ENCODE data around the gene SMNDC1.
"Not testable (repeated sequence)": the region's sequence is repeated elsewhere in the genome, so short reads cannot be mapped to it uniquely, and the experiment has no call there.

Gene SMNDC1

DNA sequence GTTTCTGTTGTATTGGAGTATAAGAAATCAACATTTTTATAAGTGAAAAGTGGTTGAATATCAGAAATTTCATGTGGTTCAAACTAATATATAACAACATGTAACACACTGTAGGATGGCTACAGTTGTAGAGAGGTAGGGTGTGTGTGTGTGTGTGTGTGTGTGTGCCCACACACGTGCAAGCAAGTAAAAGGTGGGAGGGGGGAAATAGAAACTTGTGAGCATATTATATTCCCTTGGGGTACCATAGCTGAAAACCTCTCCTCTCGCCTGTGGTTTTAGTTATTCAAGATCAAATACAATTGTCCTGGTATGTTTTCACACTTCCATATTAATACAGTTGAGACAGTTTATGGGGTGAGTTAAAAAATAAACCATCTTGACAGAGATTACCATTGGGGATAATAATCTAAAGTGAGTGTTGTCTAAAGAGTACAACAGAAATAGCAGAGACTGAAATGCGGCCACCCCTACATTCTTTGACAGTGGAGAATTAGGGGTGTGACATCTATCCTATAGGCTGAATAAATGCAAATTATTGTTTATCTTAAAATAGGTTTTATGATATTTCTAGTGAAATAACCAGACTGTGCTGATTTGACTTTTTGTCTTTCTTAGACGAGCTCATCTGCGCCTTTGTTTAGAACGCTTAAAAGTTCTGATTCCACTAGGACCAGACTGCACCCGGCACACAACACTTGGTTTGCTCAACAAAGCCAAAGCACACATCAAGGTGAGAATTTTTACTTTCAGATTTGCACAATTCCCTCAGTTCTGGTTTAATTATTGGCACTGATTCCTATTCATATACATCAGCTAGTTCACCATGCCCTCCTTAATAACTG is 25.9 kb downstream of the SMNDC1 start:
- no peak for DNase-seq

DNA sequence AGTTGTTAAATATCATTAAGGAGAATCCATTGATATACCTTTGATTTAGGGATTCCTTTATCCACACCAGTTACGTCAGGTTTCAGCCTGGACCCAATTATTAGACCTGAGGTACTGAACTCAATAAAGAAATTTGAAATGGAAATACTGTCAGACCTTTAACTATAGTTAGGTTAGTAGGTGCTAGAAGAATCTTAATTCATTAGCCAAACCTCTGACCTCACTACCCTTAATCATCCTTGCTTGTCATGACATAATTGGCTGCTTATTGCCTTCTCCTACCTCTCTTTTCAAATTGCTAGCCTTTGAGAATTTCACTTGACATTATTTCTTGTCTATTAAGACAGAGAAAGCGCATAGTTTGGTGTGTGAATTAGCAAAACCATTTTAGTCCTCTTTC is 27.1 kb downstream of the SMNDC1 start:
- no peak for DNase-seq

DNA sequence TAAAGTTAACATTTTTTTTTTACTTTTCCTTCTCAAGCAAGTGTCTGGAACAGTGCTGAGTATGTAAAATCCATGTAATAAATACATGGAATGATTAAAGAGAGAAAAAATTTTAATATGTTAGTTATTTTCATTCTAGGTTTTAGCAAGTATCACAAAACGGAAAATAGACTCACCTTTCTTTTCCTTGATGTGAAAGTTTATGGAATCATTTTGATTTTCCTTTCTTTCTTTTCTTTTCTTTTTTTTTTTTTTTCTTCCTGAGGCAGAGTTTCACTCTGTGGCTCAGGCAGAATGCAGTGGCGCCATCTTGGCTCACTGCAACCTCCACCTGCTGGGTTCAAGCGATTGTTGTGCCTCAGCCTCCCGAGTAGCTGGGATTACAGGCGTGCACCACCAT is 28.1 kb downstream of the SMNDC1 start:
- DNase-seq = no peak

DNA sequence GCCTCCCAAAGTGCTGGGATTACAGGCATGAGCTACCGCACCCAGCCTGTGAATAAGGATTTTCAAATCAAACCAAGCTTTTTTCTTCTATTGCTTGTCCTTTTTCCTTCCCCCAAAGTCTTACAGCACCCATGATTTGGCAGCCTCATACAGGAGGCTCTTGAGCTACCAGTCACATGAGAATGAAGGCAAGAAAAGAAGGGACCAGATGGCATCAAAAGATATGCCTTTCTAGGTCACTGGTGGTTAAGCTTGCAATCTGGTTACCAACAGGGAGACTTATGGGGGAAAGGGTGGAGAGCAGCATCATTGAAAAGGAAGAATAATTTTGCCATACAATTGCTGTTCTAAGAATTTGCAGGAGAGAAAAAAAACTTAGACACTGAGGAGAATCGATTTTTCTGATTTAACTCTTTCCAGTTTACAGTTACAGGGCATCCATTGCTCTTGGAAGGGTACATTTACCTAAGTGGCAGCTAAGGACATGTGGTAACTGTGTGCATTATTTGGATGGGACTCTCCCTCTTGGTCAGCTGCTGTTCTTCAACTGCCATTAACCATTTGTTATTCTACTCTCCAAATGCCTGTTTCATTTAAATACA is 29.5 kb downstream of the SMNDC1 start:
- no peak for DNase-seq

DNA sequence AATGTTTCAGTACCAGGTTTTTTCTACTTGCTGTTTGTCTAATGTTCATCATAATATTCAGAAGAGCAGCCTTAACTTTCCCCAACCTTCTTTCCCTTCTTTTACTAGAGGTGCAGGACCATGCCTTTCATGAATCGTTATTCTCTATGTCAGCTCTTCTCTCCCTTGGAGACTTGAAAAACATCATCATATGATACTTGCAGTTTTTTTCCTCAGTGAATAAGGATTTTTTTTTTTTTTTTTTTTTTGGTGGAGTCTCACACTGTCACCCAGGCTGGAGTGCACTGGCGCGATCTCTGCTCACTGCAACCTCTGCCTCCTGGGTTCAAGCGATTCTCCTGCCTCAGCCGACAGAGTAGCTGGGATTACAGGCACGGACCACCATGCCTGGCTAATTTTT is 30.1 kb downstream of the SMNDC1 start:
- no peak for DNase-seq

DNA sequence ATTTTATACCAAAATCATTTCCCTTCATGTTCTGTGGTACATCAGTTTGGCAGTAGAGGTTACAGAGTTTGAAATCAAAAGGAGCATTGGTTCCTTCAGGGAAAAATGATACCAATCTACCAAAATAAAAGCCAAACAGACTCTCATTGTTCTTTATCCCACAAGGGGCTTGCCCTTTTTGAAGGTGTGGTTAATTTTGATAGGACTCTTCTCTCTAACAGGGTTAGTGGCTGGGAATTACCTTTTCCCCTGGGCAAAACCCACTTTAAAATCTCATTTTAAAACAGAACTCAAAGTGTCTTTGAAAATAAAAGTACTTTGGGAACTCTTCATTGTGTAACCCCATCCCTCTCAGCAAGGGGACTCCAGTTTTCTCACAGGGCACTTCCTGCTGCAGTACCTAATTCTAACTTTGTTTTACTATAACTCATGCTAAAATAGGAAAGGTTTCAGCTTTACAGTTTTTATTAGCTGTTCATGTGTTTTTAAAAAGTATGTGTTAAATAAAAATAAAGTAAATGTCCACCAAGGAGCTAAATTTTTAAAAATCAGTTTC is 30.6 kb downstream of the SMNDC1 start:
- no peak for DNase-seq

DNA sequence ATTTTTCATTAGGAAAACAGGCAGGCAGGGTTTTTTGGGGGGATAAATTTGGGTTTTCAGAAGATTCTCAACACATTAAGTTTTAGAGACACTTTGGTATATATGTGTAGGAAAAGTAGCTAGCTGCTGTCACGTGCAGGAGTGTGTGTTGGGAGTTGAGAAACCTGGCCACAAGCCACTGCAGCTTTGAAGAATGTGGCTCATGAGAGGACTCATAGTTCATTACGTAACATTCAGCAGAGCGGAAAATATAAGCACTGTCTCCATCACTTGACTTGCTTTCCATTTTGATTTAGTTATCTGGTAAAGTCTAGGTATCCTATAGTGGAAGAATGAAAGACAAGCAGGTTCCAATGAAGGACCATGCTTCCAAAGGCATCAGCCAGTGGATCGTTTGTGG is 31.2 kb downstream of the SMNDC1 start:
- DNase-seq = peak; percentile 58

DNA sequence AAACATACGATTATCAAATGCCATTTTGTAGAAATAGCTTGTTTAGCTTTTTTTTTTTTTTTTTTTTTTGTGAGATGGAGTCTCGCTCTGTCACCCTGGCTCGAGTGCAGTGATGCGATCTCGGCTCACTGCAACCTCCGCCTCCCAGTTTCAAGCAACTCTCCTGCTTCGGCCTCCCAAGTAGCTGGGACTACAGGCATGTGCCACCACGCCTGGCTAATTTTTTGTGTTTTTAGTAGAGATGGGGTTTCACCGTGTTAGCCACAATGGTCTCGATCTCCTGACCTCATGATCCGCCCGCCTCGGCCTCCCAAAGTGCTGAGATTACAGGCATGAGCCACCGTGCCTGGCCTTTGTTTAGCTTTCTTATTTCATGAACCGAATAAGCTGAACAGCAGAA is 31.7 kb downstream of the SMNDC1 start:
- DNase-seq = not testable (repeated sequence)

DNA sequence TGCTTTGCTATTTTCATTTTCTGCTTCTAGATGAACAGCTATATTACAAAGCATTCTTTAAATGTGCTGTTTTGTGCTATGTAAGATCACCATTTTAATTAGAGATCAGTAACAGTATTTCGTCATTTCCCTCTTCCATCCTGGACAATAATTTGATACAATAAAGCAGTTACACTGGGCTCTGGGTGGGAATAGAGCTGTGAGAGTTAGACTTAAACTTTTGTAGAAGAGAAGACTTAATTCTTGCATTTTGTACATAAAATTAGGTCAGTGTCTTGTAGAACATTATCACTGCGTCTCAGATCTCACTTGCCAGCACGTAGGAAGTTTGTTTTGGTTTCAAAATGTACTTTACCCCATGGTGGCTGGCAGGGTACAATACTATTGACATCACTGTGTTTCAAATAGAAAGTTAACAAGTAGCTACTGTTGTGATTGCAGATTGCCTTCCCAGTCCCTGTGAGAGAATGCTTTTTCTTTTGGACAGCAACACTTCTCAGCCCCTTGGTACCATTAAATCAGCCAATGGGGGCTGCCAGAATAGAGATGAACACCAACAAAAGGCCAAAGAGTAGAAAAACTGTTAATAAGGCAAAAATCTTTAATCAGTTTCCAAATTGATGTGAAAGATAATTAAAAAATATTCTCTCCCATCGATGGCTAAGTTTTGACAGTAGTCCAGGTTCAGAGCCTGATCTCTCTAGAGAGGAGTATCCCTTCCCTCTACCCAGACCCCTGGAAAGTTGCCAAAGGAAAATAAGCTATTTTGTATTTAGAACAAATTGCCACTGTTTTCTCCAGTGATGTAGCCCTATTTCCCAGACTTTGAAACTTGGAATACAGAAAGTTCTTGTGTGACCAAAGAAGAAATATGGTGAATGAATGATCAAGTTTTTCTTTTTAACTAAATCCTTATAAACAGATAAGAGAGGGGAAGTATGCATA is 35.1 kb downstream of the SMNDC1 start:
- DNase-seq = peak; percentile 13

DNA sequence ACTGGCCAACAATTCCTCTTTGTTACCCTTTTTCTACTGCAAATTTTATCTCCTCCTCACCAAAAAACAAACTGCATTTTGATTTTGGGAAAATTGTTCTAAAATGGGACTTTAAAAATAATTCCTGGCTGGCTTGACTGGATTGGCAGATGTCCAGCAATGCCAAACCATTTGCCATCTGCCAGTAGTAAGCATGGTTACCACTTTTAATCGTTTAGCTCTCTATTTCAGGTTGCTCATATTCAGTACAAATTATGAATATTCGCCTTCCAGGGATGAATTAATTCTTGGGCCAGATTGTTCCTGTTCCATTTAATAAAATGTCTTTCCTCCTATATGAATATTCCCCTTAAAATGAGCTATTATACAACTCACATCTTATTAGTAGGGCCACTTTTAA is 35.7 kb downstream of the SMNDC1 start:
- DNase-seq = no peak

DNA sequence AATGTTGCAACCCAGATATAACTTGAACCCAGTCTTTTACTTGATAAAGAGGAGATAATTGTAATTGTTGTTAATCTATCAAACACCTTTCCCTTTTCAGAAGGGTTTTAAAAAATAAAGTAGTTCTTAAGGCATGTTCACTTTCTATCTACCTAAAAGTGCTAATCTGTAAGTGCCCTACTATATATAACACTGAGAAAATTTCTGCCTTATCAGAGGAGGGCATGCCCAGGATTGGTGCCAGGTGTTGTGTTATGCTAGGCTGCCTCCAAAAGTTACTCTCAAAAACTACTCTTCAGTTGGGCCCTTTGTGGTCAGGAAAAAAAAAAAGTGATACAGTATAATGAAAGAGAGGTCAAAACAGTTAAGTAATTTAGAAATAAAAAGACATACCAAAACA is 36.3 kb downstream of the SMNDC1 start:
- DNase-seq = no peak

DNA sequence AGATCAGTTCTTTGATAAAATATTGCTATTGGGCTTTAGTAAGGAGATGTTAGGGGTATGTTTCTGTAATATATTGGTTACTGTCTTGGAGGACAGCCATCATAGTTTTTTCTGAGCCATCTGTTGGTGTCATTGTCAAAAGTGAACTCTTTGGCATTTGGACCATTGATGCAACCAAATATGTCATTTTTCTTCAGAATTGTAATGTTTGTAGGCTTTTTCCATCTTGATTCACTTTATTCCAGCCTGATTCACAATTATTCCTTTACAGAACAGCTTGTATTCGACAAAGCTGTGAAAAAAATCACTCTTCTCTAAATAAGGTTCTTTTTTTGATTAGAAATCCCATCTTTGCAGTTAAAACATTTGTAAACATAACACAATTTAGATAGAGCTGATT is 37.4 kb downstream of the SMNDC1 start:
- no peak for DNase-seq

DNA sequence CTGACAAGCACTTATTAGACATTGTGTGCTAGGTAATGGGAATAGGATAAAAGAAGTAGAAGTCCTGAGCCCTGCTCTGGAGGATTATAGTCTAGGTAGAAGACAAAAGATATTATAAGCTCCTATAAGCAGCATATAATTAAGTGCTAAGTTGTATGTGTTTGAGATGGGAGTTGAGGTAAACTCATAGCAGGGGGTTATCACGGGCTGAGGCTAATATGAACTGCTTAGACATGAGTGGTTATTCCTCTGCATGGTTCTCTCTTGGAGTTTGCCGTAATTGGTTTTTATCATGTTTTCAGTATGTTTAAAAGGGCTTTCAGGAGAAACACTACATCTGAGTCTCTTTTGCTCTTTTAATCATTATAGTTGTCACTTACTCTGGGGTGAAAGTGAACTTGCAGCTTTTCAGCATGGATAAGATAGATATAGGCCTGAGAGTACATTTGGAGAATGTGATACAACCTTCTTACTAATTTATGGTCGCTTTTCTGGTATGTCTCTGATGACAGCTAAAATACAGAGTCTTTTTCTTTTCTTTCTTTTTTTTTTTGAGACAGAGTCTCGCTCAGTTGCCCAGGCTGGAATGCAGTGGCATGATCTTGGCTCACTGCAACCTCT is 39.0 kb downstream of the SMNDC1 start:
- DNase-seq = no peak

DNA sequence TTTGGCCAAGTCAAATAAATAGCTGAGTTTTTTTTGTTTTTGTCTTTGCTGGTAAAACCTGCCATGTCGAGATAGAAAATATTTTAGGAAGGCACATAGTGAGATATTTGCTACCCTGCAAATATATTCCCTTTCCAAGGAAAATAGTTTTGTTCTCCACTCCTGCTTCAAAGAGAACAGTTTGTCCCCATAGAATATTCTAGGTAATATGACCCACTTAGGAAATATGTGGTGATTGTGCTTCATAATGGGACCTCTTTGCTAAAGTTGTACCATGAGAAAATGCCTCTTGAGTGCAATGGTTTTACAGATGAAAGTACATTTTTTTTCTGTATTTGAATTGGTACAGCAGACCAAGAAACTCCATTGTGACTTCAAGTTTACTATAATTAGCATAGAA is 41.6 kb downstream of the SMNDC1 start:
- no peak for DNase-seq

DNA sequence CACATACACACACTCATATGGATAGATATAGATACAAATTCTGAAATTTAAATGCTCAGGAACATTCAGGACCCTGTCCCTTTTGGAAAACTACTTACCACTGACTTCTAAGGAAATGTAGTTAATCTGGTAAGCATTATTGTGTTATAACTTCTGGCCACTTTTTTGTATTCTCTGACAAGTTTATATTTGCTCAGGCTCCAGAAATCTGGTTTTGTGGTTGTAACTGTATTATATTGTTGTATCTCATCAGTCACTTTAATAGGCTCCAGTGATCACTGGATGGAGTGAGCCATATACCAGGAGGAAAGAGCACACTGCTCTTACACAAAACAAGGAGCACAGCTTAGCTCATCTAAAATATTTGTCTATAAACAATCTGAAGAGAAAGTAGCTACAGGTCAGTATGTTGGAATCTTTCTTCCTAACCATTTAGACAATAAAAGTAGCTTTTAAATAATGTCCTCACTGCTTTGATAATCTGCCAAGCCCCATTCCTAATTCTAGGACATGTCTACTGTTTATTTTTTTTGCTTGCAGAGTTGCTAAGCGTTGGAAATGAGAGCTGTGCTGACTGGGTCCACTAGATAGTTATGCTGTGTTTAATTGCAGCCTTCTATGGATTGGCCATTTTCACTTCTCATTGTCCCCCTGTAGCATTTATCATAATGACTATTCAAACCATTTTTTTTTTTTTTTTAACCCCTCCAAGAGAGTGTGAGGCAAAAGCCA is 43.8 kb downstream of the SMNDC1 start:
- DNase-seq = no peak

DNA sequence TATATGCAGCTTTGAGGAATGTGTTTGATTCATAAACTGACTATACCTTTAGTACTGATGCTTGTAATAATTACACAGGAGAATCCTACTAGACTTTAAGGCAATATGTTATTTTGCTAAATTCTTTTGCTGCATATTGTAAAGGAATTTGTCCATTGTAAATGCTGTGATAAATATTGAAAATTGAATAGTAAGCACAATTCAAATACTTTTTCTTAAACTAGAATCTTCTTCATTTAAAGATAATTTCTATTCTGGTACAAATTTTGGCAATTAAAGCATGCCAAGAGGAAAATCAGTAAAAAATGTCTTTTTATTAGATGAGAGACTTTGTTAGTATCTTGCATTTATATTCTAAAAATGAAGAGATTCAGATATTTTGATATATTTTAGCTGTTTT is 45.4 kb downstream of the SMNDC1 start:
- DNase-seq = no peak

DNA sequence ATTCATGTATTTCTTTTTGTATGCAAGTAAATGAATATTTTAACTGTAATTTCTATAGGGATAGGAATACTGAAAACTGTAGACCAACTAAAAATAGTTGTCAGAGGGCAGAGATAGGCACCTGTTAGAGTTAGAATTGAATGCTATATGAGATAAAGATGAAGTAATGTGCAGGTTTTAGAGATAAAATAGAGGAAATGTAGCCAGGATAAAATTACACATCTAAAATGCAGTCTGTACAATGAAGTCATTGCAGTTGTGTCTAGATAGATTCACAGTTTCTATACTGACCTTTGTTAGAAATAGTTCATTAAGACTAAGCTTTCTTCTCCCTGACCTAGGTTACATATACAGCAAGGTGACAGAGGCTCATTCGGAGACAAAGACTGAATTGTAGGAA is 46.2 kb downstream of the SMNDC1 start:
- no peak for DNase-seq

DNA sequence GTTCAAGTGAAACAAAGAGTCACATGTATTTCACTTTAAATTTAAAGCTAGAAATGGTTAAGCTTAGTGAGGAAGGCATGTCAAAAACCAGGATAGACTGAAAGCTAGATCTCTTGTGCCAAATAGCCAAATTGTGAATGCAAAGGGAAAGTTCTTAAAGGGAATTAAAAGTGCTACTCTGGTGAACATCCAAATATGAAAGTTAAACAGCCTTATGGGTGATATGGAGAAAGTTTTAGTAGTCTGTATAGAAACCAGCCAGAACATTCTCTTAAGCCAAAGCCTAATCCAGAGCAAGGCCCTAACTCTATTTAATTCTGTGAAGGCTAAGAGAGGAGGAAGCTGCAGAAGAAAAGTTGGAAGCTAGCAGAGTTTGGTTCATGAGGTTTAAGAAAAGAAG is 50.3 kb downstream of the SMNDC1 start:
- no peak for DNase-seq

DNA sequence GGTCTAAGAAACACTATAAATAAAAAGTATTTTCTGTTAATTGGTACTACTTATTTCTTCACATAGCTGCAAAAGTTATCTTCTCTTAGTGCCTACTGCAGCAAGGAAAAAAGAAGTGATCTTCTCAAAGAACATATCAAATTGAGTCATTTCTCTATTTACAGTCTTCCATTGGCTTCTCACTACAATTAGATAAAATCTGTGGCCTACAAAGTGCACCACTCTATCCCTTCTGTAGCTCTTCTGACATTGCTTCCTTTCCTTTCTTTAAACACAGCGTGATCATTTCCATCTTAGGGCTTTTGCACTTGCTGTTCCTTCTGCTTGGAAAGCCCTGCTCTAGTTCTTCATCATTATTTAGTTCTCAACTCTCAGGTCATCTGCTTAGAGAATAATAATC is 52.6 kb downstream of the SMNDC1 start:
- no peak for DNase-seq

DNA sequence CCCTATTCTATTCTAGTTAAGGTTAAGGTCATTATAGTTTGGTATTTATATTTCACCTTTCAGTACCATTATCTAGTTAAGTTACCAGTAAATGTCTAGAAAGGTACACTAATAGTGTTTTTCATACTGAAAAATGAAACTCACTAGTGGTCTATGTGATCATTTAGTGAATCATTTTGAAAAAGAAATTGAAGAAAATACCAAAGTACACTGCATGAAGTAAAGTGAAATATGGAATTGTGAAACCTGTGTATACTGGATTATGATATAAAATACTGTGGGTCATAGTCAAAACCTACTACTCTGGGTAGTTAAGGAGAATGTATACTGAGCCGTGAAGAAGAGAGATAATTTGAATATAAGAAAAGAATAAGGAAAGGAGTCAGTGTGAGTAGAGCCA is 53.3 kb downstream of the SMNDC1 start:
- not testable (repeated sequence) for DNase-seq

DNA sequence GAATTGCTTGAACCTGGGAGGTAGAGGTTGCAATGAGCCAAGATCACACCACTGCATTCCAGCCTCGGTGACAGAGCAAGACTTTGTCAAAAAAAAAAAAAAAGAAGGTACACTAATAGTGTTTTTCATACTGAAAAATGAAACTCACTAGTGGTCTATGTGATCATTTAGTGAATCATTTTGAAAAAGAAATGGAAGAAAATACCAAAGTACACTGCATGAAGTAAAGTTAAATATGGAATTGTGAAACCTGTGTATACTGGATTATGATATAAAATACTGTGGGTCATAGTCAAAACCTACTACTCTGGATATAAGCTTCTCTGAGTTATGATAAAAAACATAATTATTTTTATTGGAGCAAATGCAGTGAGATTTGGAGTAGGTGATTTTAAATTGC is 55.2 kb downstream of the SMNDC1 start:
- not testable (repeated sequence) for DNase-seq

DNA sequence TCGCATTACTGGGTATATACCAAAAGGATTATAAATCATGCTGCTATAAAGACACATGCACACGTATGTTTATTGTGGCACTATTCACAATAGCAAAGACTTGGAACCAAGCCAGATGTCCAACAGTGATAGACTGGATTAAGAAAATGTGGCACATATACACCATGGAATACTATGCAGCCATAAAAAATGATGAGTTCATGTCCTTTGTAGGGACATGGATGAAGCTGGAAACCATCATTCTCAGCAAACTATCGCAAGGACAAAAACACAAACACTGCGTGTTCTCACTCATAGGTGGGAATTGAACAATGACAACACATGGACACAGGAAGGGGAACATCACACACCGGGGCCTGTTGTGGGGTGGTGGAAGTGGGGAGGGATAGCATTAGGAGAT is 56.9 kb downstream of the SMNDC1 start:
- DNase-seq = not testable (repeated sequence)

Measured in activated naive CD4-positive, alpha-beta T cell treated with anti-CD3 and anti-CD28 coated beads, Interleukin-2, amount 50 U/mL, for 16 hours (primary cell).